A549 (cell line): Measurements from ENCODE around the gene ACSL4.
"Not testable (repeated sequence)": the region's sequence is repeated elsewhere in the genome, so short reads cannot be mapped to it uniquely, and the experiment has no call there.

Experiments
- CTCF ChIP-seq: fragments of >200 bp; sonication (Bioruptor Twin); formaldehyde crosslinking; IDR thresholded peaks from 3 replicates; pipeline ENCODE4 v1.5.1; 2016
- EHMT2 ChIP-seq: fragments of 200-600 bp; sonication (generic); IDR thresholded peaks from 2 replicates; pipeline ENCODE4 v1.6.1; 2016; ENCODE audit warnings: antibody characterized with exemption, low read depth, mild to moderate bottlenecking, moderate library complexity
- EP300 ChIP-seq, 2 experiments: fragments of >200 bp; sonication (Bioruptor Twin); formaldehyde crosslinking; IDR thresholded peaks; 2 replicates in 1 of 2; 3 replicates in 1 of 2; pipeline ENCODE4 v1.6.1; 2016 to 2017
- HMGXB4 ChIP-seq: fragments of 250-450 bp; sonication (Bioruptor Pico); IDR thresholded peaks from 2 replicates; pipeline ENCODE4 v1.5.0; 2021; ENCODE audit warnings: mild to moderate bottlenecking, moderate library complexity, borderline replicate concordance
- MAFK ChIP-seq: fragments of 450-650 bp; IDR thresholded peaks from 2 replicates; pipeline ENCODE4 v1.6.1; 2014; ENCODE audit not compliant: partially characterized antibody
- POLR2A ChIP-seq: IDR thresholded peaks from 2 replicates; pipeline ENCODE4 v1.6.1; 2012; ENCODE audit warnings: mild to moderate bottlenecking, low read length
- USF2 ChIP-seq: fragments of 450-650 bp; IDR thresholded peaks from 2 replicates; pipeline ENCODE4 v1.6.1; 2014; ENCODE audit warnings: antibody characterized with exemption
- TF ChIP-seq, protein P1 (sequence below): IDR thresholded peaks from 2 replicates; pipeline ENCODE4 v1.6.1; 2012; ENCODE audit warnings: low read depth, borderline replicate concordance

DNA sequence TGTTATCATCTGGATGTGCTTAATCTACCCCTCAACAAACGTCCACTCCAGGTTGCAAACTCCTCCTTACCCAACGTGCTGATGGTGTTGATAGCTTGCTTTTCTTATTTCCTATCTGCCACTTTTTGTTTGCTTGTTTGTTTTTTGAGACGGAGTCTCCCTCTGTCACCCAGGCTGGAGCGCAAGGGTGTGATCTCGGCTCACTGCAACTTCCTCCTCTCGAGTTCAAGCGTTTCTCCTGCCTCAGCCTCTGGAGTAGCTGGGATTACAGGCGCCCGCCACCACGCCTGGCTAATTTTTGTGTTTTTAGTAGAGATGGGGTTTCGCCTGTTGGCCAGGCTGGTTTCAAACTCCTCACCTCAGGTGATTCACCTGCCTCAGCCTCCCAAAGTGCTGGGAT, 7.8 kb upstream of the ACSL4 start:
- not testable (repeated sequence) for TF ChIP-seq HMGXB4 (CRISPR knock-in tag); EP300 (IDR thresholded peaks at IDR 0.05); POLR2A; MAFK; CTCF; USF2; EHMT2
- TF ChIP-seq, protein P1, sequence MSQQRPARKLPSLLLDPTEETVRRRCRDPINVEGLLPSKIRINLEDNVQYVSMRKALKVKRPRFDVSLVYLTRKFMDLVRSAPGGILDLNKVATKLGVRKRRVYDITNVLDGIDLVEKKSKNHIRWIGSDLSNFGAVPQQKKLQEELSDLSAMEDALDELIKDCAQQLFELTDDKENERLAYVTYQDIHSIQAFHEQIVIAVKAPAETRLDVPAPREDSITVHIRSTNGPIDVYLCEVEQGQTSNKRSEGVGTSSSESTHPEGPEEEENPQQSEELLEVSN, result not testable (repeated sequence)
